Omental fat pad (tissue), 4 donors: ENCODE results near the gene AMH. TPM values are rescaled to one million over a fixed set of nuclear protein-coding genes. Genes with fewer than 3 reads are reported as not detected.
A peak's percentile ranks its signal among the peaks of the same experiment; 100 is the strongest.

ENCODE experiments used
- ATAC-seq: fragments of 150-250 bp; one replicate; pipeline ENCODE4 v1.9.1; 2016; ENCODE audit warnings: mild to moderate bottlenecking, moderate library complexity; ENCODE audit not compliant: low FRiP score
- DNase-seq: peaks from one replicate; pipeline ENCODE4 v3.0.0-alpha.2; 2019; ENCODE audit warnings: low spot score
- CTCF ChIP-seq, 3 donors: fragments of 450-650 bp; IDR thresholded peaks; one replicate each; pipeline ENCODE4 v1.5.1; 2016 to 2017; ENCODE audit warnings: antibody characterized with exemption in 3 of 3, mild to moderate bottlenecking in 3 of 3, moderate library complexity in 2 of 3
- total RNA-seq, 4 donors: library from RNA; depleted of rRNA; stranded (reverse); fragments of >200 nt; gene quantifications; one replicate each; pipeline ENCODE4 v1.1.0, GENCODE V29; 2016

The AMH gene
- total RNA-seq, 4 donors from 2014 or later: 0.25 to 1.1 (median 0.72) TPM; not detected in 1

- DNase-seq: no peak
- no peak for TF ChIP-seq CTCF (IDR thresholded peaks at IDR 0.05)
- no peak for ATAC-seq
Measured at GRCh38 chr19:2283835-2284507, 34.8 kb downstream of the AMH start.

- no peak for ATAC-seq
- no peak for DNase-seq
- TF ChIP-seq CTCF (IDR thresholded peaks at IDR 0.05): no peak
Measured at GRCh38 chr19:2286402-2287140, 37.4 kb downstream of the AMH start.

- no peak for TF ChIP-seq CTCF (IDR thresholded peaks at IDR 0.05)
- no peak for ATAC-seq
- no peak for DNase-seq
Measured at GRCh38 chr19:2287585-2288337, 38.6 kb downstream of the AMH start.

GRCh38 chr19:2288338-2288817 is 39.3 kb downstream of the AMH start:
- no peak for TF ChIP-seq CTCF (IDR thresholded peaks at IDR 0.05)
- ATAC-seq (peak; percentile 18), DNase-seq (no peak)

- DNase-seq (no peak), ATAC-seq (peak; percentile 6)
- no peak for TF ChIP-seq CTCF (IDR thresholded peaks at IDR 0.05)
Measured at GRCh38 chr19:2288818-2289713, 39.9 kb downstream of the AMH start.

GRCh38 chr19:2289714-2290435 is 40.8 kb downstream of the AMH start:
- no peak for TF ChIP-seq CTCF (IDR thresholded peaks at IDR 0.05)
- no peak for ATAC-seq

More at GRCh38 chr19:2289714-2290435, 40.8 kb downstream of the AMH start:
- no peak for DNase-seq
